ENCODE measurements around the gene VPS11.

The VPS11 gene

DNA sequence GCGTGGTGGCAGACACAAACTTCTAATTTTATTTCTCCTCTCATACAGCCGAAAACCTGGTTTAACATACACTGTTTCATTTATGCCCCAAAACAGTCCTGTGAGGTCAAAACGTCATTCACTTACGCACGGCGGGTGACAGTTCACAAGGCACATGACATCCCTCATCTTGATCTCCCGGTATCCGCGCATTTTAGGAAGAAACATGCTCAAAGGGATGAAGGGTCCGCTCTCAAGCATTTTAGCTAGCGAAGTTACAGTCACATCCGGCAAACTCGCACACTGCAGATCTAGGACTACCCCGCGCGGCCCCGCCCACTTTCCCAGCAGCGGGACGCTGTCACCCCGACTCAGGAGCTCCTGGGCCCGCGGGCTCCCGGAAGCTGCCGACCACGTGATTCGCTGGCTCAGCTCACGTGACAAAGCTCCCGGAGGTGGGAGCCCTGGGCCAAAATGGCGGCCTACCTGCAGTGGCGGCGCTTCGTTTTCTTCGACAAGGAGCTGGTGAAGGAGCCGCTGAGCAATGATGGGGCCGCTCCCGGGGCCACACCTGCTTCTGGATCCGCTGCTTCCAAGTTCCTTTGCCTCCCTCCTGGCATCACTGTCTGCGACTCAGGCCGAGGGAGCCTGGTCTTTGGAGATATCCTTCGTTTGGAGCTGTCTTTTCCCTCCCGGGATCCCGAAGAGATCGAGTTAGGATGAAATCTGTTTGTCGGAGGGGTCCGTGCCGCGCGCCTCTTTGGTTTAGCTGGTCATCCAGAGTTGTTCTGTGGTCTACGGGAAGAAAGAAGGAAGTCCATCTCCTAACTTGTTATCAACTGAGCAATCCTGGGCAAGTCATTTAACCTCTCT, at the start of gene VPS11:
Gene VPS11, plus strand, starts transcription at position 448 of the 852 bp plus-strand sequence. Its CDS starts 6 bp downstream, at position 454.
- Histone ChIP-seq H3K4me3 (ENCODE audit: low read length) (peak within 1 kb of the TSS; percentile 98), H3K9ac (ENCODE audit: low read length) (peak within 1 kb of the TSS; percentile 97), H3K27me3 (replicated peaks; ENCODE audit: control insufficient read depth, insufficient read depth, low read length) (no peaks in the 10 kb centered on the region)

DNA sequence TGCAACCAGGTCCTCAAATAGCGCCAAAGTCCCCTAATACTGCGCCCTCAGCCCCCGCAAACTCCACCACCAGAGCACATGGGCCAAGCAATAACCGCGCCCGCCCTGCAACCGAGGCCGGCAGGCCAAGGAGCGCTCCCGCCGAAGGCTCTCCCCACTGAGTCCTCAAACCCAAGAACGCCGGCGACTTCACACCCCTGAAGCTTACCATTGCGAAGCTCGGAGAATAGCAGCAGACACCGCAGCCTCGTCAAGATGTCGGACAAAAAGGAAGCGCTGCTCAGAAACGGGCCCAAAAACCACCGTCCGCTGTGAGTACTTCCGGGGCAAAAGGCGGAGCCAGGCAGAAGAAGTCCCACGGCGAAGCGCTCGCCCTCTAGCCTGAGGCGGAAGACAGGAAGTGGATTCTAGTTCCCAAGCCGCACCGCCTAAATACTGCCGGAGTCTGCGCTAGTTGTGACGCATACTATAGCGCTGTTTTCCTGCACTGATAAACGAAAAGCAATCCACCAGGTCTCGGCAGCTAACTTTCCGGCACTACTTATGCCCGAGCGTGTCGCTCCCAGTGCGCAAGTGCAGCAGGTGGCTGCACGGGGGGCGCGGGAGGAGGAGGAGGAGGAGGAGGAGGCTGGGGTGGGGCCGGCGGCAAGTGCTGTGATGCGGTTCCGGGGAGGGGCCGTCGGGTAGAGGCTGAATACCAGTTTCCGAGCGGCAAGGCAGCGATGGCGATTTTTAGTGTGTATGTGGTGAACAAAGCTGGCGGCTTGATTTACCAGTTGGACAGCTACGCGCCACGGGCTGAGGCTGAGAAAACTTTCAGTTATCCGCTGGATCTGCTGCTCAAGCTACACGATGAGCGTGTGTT, 49.3 kb upstream of the VPS11 start, which contains the start of the genes RPS25 and TRAPPC4:
Gene RPS25, minus strand, starts transcription at position 270 of the 865 bp plus-strand sequence. Its CDS starts 59 bp downstream, at position 211.
Gene TRAPPC4, plus strand, starts transcription at position 693 of the 865 bp plus-strand sequence. Its CDS starts 30 bp downstream, at position 723.
- peak within 1 kb of the TSS; percentile 92 for H3K4me3 ChIP-seq (ENCODE audit: low read length)
- peaks cover 31% of the 10 kb centered on the region for H3K4me1 ChIP-seq (ENCODE audit: control insufficient read depth, insufficient read depth, low read length)
- no peaks in the 10 kb centered on the region for H3K27me3 ChIP-seq (replicated peaks; ENCODE audit: control insufficient read depth, insufficient read depth, low read length)
- peak; percentile 98 for DNase-seq (ENCODE audit: low read depth)
- H3K36me3 ChIP-seq (ENCODE audit: control insufficient read depth, insufficient read depth, low read length, severe bottlenecking) = peaks cover 45% of the 10 kb centered on the region
- H3K9ac ChIP-seq (ENCODE audit: low read length) = peak within 1 kb of the TSS; percentile 96
- no peaks in the 10 kb centered on the region for H3K9me3 ChIP-seq (ENCODE audit: control insufficient read depth, low read length)

More for the DNA sequence above, at the start of gene VPS11:
- H3K9me3 ChIP-seq (ENCODE audit: control insufficient read depth, low read length) = no peaks in the 10 kb centered on the region
- peaks cover 12% of the 10 kb centered on the region for H3K4me1 ChIP-seq (ENCODE audit: control insufficient read depth, insufficient read depth, low read length)
- peak; percentile 99 for DNase-seq (ENCODE audit: low read depth)
- peaks cover 24% of the 10 kb centered on the region for H3K36me3 ChIP-seq (ENCODE audit: control insufficient read depth, insufficient read depth, low read length, severe bottlenecking)

DNA sequence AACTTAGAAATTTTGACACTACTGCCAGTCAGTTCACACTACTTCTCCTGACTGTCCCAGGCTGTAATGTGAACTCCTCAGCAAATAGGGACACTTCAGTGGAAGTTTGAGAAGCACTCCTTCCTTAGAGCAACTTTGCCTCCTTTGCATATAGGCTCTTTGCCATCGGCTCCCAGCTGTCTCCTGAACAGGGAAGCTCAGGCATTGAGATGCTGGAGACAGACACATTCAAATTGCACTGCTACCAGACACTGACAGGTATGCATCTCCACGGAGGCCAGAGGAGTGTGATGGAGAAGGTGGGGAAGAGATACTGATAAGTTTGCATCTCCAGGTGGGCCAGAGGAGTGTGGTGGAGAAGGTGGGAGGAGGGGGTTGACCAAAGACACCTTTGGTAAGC, 47.6 kb upstream of the VPS11 start:
- H3K4me3 ChIP-seq (ENCODE audit: low read length) = peak overlapping the region; percentile 92
- H3K9ac ChIP-seq (ENCODE audit: low read length) = peak overlapping the region; percentile 96
- H3K4me1 ChIP-seq (ENCODE audit: control insufficient read depth, insufficient read depth, low read length) = peaks cover 46% of the 10 kb centered on the region
- H3K9me3 ChIP-seq (ENCODE audit: control insufficient read depth, low read length) = no peaks in the 10 kb centered on the region
- no peak for DNase-seq (ENCODE audit: low read depth)
- H3K36me3 ChIP-seq (ENCODE audit: control insufficient read depth, insufficient read depth, low read length, severe bottlenecking) = peaks cover 45% of the 10 kb centered on the region
- H3K27me3 ChIP-seq (replicated peaks; ENCODE audit: control insufficient read depth, insufficient read depth, low read length) = no peaks in the 10 kb centered on the region

DNA sequence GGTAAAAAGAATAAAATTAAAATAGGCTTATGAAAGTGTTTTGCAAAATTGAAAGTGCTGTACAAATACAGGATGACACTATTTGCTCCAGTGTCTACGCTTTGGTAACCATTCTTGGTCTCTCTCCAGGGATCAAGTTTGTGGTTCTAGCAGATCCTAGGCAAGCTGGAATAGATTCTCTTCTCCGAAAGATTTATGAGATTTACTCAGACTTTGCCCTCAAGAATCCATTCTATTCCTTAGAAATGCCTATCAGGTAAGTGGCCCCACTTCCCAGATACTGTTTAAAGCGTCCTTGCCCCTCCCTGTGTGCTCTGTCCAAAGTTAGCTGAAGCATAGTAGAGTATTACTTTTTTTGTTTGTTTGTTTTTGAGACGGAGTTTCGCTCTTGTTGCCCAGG, 46.0 kb upstream of the VPS11 start:
- H3K9me3 ChIP-seq (ENCODE audit: control insufficient read depth, low read length) = no peaks in the 10 kb centered on the region
- no peaks in the 10 kb centered on the region for H3K27me3 ChIP-seq (replicated peaks; ENCODE audit: control insufficient read depth, insufficient read depth, low read length)
- peaks cover 32% of the 10 kb centered on the region for H3K36me3 ChIP-seq (ENCODE audit: control insufficient read depth, insufficient read depth, low read length, severe bottlenecking)
- no peak for DNase-seq (ENCODE audit: low read depth)
- no peak overlapping the region for H3K4me3 ChIP-seq (ENCODE audit: low read length)
- H3K4me1 ChIP-seq (ENCODE audit: control insufficient read depth, insufficient read depth, low read length) = peaks cover 46% of the 10 kb centered on the region
- no peak overlapping the region for H3K9ac ChIP-seq (ENCODE audit: low read length)

DNA sequence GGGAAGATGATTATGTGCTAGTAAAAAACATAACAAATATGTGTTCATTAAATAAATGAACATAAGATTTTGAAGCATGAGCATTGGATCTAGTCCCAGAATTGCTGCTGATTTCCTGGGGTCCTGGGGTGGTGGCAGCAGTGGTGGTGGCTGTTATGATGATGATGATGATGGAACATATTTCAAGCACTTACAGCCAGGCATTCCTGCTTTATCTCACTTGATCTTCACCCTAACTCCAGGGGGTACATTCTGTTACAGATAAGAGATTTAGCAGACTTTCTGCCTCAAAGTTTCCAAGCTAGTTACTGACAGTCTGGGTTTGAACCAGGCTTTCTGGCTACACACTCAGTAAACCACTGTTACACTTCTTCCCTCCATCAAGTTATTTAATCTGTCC, 43.9 kb upstream of the VPS11 start:
- Histone ChIP-seq H3K9me3 (ENCODE audit: control insufficient read depth, low read length) (no peaks in the 10 kb centered on the region), H3K27me3 (replicated peaks; ENCODE audit: control insufficient read depth, insufficient read depth, low read length) (no peaks in the 10 kb centered on the region), H3K9ac (ENCODE audit: low read length) (no peak overlapping the region), H3K36me3 (ENCODE audit: control insufficient read depth, insufficient read depth, low read length, severe bottlenecking) (peaks cover 28% of the 10 kb centered on the region), H3K4me3 (ENCODE audit: low read length) (no peak overlapping the region), H3K4me1 (ENCODE audit: control insufficient read depth, insufficient read depth, low read length) (peaks cover 41% of the 10 kb centered on the region)
- DNase-seq (ENCODE audit: low read depth) = no peak

DNA sequence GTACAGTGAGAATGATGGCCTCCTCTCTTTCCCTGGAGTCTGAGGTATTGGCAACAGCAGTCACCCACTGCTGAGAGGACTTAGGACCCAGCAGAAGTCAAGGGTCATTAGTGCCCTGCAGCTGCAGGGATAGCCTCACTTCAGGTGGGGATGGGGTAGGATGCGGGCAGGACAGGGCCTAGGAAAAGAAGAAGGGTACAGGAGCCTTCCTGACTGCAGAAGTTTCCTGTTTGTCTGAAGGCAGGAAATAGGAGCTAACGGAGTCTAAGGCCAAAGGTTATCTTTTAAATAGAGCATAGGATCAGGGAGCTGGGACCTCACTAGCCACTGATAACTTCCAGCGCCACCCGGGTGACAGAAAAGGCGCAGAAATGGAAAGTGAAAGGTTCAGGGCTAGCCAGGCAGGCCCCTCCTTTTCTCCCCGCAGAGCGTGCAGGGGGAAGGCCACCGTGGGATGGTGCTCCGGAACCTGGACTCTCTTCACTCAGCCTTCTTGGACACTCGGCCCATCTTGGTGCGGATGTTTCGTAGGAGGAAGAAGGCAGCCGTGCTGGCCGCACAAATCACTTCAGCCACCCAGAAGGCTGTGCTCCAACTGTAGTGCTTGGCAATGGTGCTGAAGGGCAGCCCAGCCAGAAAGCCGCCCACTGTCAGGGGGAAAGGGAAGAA, 43.1 kb upstream of the VPS11 start:
- H3K9me3 ChIP-seq (ENCODE audit: control insufficient read depth, low read length) = no peaks in the 10 kb centered on the region
- peak overlapping the region; percentile 10 for H3K9ac ChIP-seq (ENCODE audit: low read length)
- no peaks in the 10 kb centered on the region for H3K27me3 ChIP-seq (replicated peaks; ENCODE audit: control insufficient read depth, insufficient read depth, low read length)
- DNase-seq (ENCODE audit: low read depth) = no peak
- peaks cover 48% of the 10 kb centered on the region for H3K4me1 ChIP-seq (ENCODE audit: control insufficient read depth, insufficient read depth, low read length)
- peaks cover 28% of the 10 kb centered on the region for H3K36me3 ChIP-seq (ENCODE audit: control insufficient read depth, insufficient read depth, low read length, severe bottlenecking)
- H3K4me3 ChIP-seq (ENCODE audit: low read length) = no peak overlapping the region

DNA sequence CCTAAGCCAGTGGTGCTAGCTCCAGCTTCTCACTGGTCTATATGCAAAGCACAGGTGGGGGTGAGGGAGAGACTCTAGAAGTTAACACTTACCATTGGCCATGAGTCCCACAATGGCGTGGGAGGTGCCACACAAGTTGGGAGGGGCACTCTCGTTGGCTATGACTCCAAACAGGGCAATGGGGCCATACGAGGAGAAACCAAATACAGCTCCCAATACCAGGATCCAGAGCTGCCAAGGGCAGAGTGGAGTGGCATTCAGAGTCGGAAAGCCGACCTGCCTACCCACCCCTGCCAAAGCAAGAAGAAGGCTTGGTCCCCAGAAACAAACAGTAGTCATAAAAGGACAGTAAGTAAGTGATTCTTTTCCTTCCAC, 42.5 kb upstream of the VPS11 start:
- H3K36me3 ChIP-seq (ENCODE audit: control insufficient read depth, insufficient read depth, low read length, severe bottlenecking) = peaks cover 28% of the 10 kb centered on the region
- H3K4me1 ChIP-seq (ENCODE audit: control insufficient read depth, insufficient read depth, low read length) = peaks cover 49% of the 10 kb centered on the region
- no peak overlapping the region for H3K4me3 ChIP-seq (ENCODE audit: low read length)
- DNase-seq (ENCODE audit: low read depth) = no peak
- no peak overlapping the region for H3K9ac ChIP-seq (ENCODE audit: low read length)
- no peaks in the 10 kb centered on the region for H3K27me3 ChIP-seq (replicated peaks; ENCODE audit: control insufficient read depth, insufficient read depth, low read length)
- no peaks in the 10 kb centered on the region for H3K9me3 ChIP-seq (ENCODE audit: control insufficient read depth, low read length)

DNA sequence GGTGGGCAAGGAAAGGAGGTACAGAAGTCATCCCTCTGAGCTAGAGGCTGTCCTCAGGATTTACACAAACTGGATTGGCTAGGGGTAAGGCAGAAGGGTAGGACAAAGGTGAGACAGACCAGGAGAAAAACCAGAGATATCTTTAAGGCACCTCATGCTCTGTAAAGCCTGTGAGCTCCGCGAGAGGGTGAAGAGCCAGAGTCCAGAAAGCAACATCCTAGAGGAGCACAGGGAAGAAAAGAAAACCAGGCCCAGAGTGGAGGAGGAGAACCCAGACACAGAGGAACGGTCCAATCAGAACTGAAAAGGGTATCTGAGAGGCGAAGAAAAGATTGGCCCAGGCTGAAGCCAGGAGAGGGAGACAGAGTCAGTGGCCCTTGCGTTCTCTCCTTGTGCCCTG, 42.1 kb upstream of the VPS11 start:
- H3K9me3 ChIP-seq (ENCODE audit: control insufficient read depth, low read length) = no peaks in the 10 kb centered on the region
- H3K36me3 ChIP-seq (ENCODE audit: control insufficient read depth, insufficient read depth, low read length, severe bottlenecking) = peaks cover 28% of the 10 kb centered on the region
- no peak overlapping the region for H3K9ac ChIP-seq (ENCODE audit: low read length)
- H3K4me3 ChIP-seq (ENCODE audit: low read length) = no peak overlapping the region
- no peak for DNase-seq (ENCODE audit: low read depth)
- H3K4me1 ChIP-seq (ENCODE audit: control insufficient read depth, insufficient read depth, low read length) = peaks cover 48% of the 10 kb centered on the region
- H3K27me3 ChIP-seq (replicated peaks; ENCODE audit: control insufficient read depth, insufficient read depth, low read length) = no peaks in the 10 kb centered on the region

DNA sequence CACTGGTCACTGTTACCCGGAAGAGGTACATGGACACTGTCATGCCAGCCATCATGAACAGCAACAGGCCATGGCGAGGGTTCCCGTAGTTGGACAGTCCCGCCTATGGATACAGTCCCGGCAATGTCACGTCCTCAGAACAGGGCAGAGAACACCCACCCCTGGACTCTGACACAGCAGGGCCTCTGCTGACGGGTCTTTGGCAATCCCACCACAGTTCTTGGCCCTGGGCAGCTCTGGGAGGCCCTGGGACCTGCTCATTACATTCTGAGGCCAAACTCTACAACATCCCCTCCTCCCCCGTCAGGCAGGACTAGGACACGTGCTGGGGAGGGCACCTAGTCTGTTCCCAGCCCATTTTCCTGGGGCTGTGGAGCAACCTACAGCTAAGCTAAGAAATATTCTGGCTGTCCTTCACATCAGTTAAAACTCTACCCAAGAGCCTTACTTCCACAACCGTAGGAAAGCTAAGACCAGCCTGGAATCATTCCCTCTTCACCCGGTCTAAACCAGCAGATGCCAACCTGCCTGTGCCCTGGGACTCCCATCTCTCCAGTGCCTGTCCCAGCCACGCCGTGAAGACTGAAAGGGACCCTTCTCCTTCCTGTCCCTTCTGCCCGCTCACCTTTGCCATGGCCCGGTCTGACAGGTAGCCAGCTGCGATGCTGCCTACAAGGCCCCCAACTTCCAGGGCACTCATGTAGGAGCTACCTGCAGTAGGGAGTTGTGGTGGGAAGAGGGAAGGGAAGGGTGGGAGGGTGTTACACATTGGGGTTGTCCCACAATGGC, 41.4 kb upstream of the VPS11 start:
- H3K27me3 ChIP-seq (replicated peaks; ENCODE audit: control insufficient read depth, insufficient read depth, low read length) = no peaks in the 10 kb centered on the region
- no peak overlapping the region for H3K9ac ChIP-seq (ENCODE audit: low read length)
- no peak overlapping the region for H3K4me3 ChIP-seq (ENCODE audit: low read length)
- DNase-seq (ENCODE audit: low read depth) = no peak
- H3K4me1 ChIP-seq (ENCODE audit: control insufficient read depth, insufficient read depth, low read length) = peaks cover 45% of the 10 kb centered on the region
- H3K9me3 ChIP-seq (ENCODE audit: control insufficient read depth, low read length) = no peaks in the 10 kb centered on the region
- peaks cover 28% of the 10 kb centered on the region for H3K36me3 ChIP-seq (ENCODE audit: control insufficient read depth, insufficient read depth, low read length, severe bottlenecking)

DNA sequence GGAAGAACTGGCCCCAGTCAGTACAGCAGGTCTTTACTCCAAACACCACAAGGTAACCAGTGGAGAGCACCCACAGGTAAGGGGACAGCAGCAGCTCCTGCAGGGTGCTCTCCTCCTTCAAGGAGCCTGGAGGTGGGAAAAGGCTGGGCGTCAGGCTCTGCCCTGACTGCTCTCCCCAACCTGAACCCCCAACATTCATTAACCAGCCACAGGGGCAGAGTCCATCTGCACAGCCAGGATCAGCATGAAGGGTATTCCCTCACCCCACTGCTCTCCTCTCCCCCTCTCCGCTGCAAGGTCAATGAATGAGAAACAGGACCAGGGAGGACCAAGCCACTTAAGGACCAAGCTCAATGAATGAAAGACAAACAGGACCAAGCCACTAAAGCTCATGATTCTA, 40.6 kb upstream of the VPS11 start:
- no peak for DNase-seq (ENCODE audit: low read depth)
- no peaks in the 10 kb centered on the region for H3K9me3 ChIP-seq (ENCODE audit: control insufficient read depth, low read length)
- peaks cover 28% of the 10 kb centered on the region for H3K36me3 ChIP-seq (ENCODE audit: control insufficient read depth, insufficient read depth, low read length, severe bottlenecking)
- H3K9ac ChIP-seq (ENCODE audit: low read length) = no peak overlapping the region
- H3K4me1 ChIP-seq (ENCODE audit: control insufficient read depth, insufficient read depth, low read length) = peaks cover 41% of the 10 kb centered on the region
- no peak overlapping the region for H3K4me3 ChIP-seq (ENCODE audit: low read length)
- no peaks in the 10 kb centered on the region for H3K27me3 ChIP-seq (replicated peaks; ENCODE audit: control insufficient read depth, insufficient read depth, low read length)

Measured in adipocyte (in vitro differentiated cells).